Measurements from ENCODE around the gene PLAA. TPM values are rescaled to one million over a fixed set of nuclear protein-coding genes. Genes with fewer than 3 reads are reported as not detected.
A peak's percentile ranks its signal among the peaks of the same experiment; 100 is the strongest.

The PLAA gene
- total and polyA plus RNA-seq, 10 of the 15 experiments (the other 5 are each of a cell fraction or from before 2014, with no cell fraction given): 5.6 to 42.4 (median 34.1) TPM

GRCh38 chr9:26946753-26947727 lies at the start of gene PLAA (continued):
- no peak for TF ChIP-seq CEBPZ (IDR thresholded peaks at IDR 0.05; ENCODE audit: low read depth, low read length)
- peak; percentile 96 for TF ChIP-seq MXI1 (IDR thresholded peaks at IDR 0.05; ENCODE audit: low read depth, low read length)
- peak; percentile 86 for TF ChIP-seq ATF7 (IDR thresholded peaks at IDR 0.05; ENCODE audit: low read depth)
- no peak for TF ChIP-seq SUZ12 (IDR thresholded peaks at IDR 0.05; ENCODE audit: unreplicated experiment)
- TF ChIP-seq NBN (IDR thresholded peaks at IDR 0.05): peak; percentile 99
- TF ChIP-seq IKZF2 (IDR thresholded peaks at IDR 0.05): peak in 1 of 2 experiments; percentile 14; a peak in 1 of 4 replicates
- 0 out of 2 replicates have a peak, but pooled peaks have one; percentile 84 for TF ChIP-seq STAT1 (conservative IDR thresholded peaks at IDR 0.05)
- no peak for TF ChIP-seq CBX3 (IDR thresholded peaks at IDR 0.05; ENCODE audit: borderline replicate concordance, low read depth)
- TF ChIP-seq, protein P1, sequence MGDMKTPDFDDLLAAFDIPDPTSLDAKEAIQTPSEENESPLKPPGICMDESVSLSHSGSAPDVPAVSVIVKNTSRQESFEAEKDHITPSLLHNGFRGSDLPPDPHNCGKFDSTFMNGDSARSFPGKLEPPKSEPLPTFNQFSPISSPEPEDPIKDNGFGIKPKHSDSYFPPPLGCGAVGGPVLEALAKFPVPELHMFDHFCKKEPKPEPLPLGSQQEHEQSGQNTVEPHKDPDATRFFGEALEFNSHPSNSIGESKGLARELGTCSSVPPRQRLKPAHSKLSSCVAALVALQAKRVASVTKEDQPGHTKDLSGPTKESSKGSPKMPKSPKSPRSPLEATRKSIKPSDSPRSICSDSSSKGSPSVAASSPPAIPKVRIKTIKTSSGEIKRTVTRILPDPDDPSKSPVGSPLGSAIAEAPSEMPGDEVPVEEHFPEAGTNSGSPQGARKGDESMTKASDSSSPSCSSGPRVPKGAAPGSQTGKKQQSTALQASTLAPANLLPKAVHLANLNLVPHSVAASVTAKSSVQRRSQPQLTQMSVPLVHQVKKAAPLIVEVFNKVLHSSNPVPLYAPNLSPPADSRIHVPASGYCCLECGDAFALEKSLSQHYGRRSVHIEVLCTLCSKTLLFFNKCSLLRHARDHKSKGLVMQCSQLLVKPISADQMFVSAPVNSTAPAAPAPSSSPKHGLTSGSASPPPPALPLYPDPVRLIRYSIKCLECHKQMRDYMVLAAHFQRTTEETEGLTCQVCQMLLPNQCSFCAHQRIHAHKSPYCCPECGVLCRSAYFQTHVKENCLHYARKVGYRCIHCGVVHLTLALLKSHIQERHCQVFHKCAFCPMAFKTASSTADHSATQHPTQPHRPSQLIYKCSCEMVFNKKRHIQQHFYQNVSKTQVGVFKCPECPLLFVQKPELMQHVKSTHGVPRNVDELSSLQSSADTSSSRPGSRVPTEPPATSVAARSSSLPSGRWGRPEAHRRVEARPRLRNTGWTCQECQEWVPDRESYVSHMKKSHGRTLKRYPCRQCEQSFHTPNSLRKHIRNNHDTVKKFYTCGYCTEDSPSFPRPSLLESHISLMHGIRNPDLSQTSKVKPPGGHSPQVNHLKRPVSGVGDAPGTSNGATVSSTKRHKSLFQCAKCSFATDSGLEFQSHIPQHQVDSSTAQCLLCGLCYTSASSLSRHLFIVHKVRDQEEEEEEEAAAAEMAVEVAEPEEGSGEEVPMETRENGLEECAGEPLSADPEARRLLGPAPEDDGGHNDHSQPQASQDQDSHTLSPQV (IDR thresholded peaks at IDR 0.05): no peak
- TF ChIP-seq, protein P2, sequence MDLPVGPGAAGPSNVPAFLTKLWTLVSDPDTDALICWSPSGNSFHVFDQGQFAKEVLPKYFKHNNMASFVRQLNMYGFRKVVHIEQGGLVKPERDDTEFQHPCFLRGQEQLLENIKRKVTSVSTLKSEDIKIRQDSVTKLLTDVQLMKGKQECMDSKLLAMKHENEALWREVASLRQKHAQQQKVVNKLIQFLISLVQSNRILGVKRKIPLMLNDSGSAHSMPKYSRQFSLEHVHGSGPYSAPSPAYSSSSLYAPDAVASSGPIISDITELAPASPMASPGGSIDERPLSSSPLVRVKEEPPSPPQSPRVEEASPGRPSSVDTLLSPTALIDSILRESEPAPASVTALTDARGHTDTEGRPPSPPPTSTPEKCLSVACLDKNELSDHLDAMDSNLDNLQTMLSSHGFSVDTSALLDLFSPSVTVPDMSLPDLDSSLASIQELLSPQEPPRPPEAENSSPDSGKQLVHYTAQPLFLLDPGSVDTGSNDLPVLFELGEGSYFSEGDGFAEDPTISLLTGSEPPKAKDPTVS (IDR thresholded peaks at IDR 0.05; ENCODE audit: low read depth, low read length): no peak
- no peak for TF ChIP-seq MEF2A (IDR thresholded peaks at IDR 0.05; ENCODE audit: insufficient read depth, low read depth, low read length)
- TF ChIP-seq POLR2AphosphoS5 (IDR thresholded peaks at IDR 0.05; ENCODE audit: low read length): peak; percentile 86
- TF ChIP-seq RAD21 (IDR thresholded peaks at IDR 0.05; ENCODE audit: insufficient read depth, low read depth, low read length): no peak
- TF ChIP-seq SIN3A (IDR thresholded peaks at IDR 0.05; ENCODE audit: low read depth, low read length): peak; percentile 92
- TF ChIP-seq E2F4 (IDR thresholded peaks at IDR 0.05; ENCODE audit: low read depth, low read length): peak; percentile 95
- TF ChIP-seq HDAC2 (IDR thresholded peaks at IDR 0.05): no peak
- TF ChIP-seq ATF2 (IDR thresholded peaks at IDR 0.05; ENCODE audit: low read length): 0 out of 2 replicates have a peak, but pooled peaks have one; percentile 33
